Upper lobe of right lung (tissue), 1 donor: ENCODE results near the gene SREBF2. TPM values are rescaled to one million over a fixed set of nuclear protein-coding genes. Genes with fewer than 3 reads are reported as not detected.
A peak's percentile ranks its signal among the peaks of the same experiment; 100 is the strongest.
"Not testable (repeated sequence)": the region's sequence is repeated elsewhere in the genome, so short reads cannot be mapped to it uniquely, and the experiment has no call there.

Experiments
- ATAC-seq: fragments of 200-7000 bp; cut with Tn5 transposase; one replicate; pipeline ENCODE4 v1.9.1; 2020; ENCODE audit warnings: mild to moderate bottlenecking, moderate library complexity
- DNase-seq: peaks from one replicate; pipeline ENCODE4 v3.0.0-alpha.2; 2020
- H3K27ac ChIP-seq: fragments of 200-600 bp; one replicate; pipeline ENCODE4 v1.8.0; 2022
- H3K27me3 ChIP-seq: fragments of 200-600 bp; one replicate; pipeline ENCODE4 v1.8.0; 2022; ENCODE audit warnings: mild to moderate bottlenecking
- H3K36me3 ChIP-seq: fragments of 200-600 bp; one replicate; pipeline ENCODE4 v1.8.0; 2022
- H3K4me1 ChIP-seq: fragments of 200-600 bp; one replicate; pipeline ENCODE4 v1.8.0; 2022
- H3K4me3 ChIP-seq: fragments of 200-600 bp; one replicate; pipeline ENCODE4 v1.8.0; 2022; ENCODE audit warnings: mild to moderate bottlenecking
- H3K9me3 ChIP-seq: fragments of 200-600 bp; one replicate; pipeline ENCODE4 v1.8.0; 2022
- CTCF ChIP-seq: fragments of 200-600 bp; IDR thresholded peaks from one replicate; pipeline ENCODE4 v1.8.0; 2022; ENCODE audit warnings: antibody characterized with exemption
- intact Hi-C: fragments of 100-400 bp; cut with DNase I; formaldehyde crosslinking; loops from one replicate; pipeline ENCODE4 v1.11.0; 2022
- total RNA-seq: library from RNA; stranded (reverse); fragmentation: NEBNext Ultra II Directional; extraction: Animal tissue kit (Norgen Biotek cat#: 25700); gene quantifications from one replicate; pipeline ENCODE4 v1.2.1, GENCODE V29; 2021
- donor health status: DM: no; HTN: yes; CAD: no; lungs with severe emphysema.

Gene SREBF2
- total RNA-seq, 1 donor from 2014 or later, result 156 TPM

DNA sequence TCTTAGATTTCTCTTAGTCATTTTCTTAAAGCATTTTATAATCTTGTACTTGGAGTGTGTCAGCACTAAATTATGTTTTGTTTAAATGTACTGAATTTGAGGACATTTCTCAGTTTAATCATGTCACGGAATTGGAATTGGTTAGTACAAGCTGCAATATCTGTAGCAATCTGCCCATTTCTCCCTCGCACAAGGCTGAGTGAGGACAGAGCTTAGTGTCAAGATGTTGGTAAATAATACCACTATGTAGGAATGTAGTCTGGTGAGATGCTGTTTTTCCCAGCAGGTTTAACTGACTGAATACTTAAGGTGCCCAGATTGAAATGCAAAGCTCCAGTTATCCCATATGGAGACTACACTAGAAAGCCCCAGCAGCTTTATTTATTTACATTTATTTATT is 30.6 kb downstream of the SREBF2 start:
- DNase-seq (no peak), ATAC-seq (peak; percentile 76)
- Histone ChIP-seq H3K4me3 (no peak overlapping the region), H3K9me3 (no peaks in the 10 kb centered on the region), H3K27me3 (no peaks in the 10 kb centered on the region), H3K4me1 (peaks cover 8% of the 10 kb centered on the region), H3K36me3 (peaks cover 21% of the 10 kb centered on the region), H3K27ac (peak overlapping the region; percentile 24)
- intact Hi-C loops, result no loop called here
- TF ChIP-seq CTCF, result no peak

DNA sequence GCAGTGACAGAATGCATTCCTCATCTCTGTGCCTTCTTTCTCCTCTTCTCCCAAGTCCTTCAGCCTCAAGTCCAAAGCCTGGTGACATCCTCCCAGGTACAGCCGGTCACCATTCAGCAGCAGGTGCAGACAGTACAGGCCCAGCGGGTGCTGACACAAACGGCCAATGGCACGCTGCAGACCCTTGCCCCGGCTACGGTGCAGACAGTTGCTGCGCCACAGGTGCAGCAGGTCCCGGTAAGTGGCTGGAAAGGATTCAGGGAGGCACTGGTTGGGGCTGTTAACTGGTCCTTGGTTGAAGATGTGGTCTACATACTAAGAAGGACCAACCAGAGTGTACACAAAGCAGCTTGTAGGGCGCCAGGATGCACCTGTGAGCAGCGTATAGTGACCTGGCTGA is 35.7 kb downstream of the SREBF2 start:
- TF ChIP-seq CTCF, result no peak
- Histone ChIP-seq H3K4me3 (no peak overlapping the region), H3K36me3 (peaks cover 66% of the 10 kb centered on the region), H3K27me3 (no peaks in the 10 kb centered on the region), H3K4me1 (no peaks in the 10 kb centered on the region), H3K27ac (no peak overlapping the region), H3K9me3 (no peaks in the 10 kb centered on the region)
- DNase-seq (no peak), ATAC-seq (no peak)
- intact Hi-C loops, result no loop called here

GRCh38 chr22:41870081-41870480 is 37.2 kb downstream of the SREBF2 start:
- intact Hi-C loops, DNase-seq: not testable (repeated sequence)
- H3K36me3 ChIP-seq, result peaks cover 81% of the 10 kb centered on the region

GRCh38 chr22:41870786-41871185 is 37.9 kb downstream of the SREBF2 start:
- ATAC-seq, result no peak
- Histone ChIP-seq H3K9me3 (no peaks in the 10 kb centered on the region), H3K4me1 (no peaks in the 10 kb centered on the region), H3K4me3 (no peak overlapping the region), H3K27me3 (no peaks in the 10 kb centered on the region), H3K27ac (no peak overlapping the region), H3K36me3 (peaks cover 88% of the 10 kb centered on the region)
- TF ChIP-seq CTCF, result no peak
- intact Hi-C loops, result no loop called here
- DNase-seq, result no peak

More at GRCh38 chr22:41870081-41870480, 37.2 kb downstream of the SREBF2 start:
- not testable (repeated sequence) for ATAC-seq, H3K4me3 ChIP-seq, H3K27ac ChIP-seq, H3K27me3 ChIP-seq, H3K9me3 ChIP-seq, H3K4me1 ChIP-seq

DNA sequence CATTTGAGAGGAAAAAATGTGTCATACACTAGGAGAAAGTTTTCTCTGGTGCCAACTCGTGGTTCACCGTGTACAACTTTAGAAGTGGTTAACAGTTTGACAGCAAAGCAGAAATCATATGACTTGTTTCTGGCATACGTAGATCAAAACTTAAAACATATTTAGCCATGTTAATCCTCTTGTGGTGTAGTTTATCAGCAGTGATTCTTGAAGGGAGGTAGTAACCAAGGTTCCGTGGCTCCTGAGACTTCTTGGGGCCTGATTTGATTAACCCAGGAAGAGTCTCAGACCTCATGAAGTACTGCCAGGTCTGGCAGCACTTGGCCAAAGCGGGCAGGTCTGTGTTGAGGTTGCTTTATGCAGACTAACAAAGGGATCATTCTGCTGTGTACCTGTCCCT is 40.5 kb downstream of the SREBF2 start:
- Histone ChIP-seq H3K27ac (no peak overlapping the region), H3K27me3 (no peaks in the 10 kb centered on the region), H3K4me1 (no peaks in the 10 kb centered on the region), H3K4me3 (no peak overlapping the region), H3K9me3 (no peaks in the 10 kb centered on the region), H3K36me3 (peaks cover 93% of the 10 kb centered on the region)
- intact Hi-C loops, result no loop called here
- TF ChIP-seq CTCF, result no peak
- no peak for ATAC-seq
- DNase-seq, result no peak

DNA sequence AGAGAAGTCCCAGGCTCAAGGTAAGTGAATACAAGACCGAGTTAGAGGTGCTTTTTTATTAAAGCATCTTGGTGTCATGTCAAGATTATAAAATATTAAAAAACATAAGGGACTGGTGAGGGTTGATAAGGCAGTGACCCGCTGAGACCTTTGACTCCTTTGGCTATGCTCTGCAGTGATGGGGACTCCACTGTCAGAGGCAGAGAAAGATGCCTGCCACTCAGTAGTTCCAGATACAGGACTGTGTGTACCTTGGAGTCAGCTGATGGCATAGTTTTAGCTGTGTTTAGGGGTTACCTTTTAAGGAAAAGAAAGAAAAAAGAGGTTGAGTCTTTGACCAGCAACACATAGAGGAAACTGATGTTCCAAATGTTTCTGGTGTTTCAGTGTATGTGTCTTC is 41.2 kb downstream of the SREBF2 start:
- intact Hi-C loops, result no loop called here
- Histone ChIP-seq H3K4me1 (no peaks in the 10 kb centered on the region), H3K27me3 (no peaks in the 10 kb centered on the region), H3K27ac (no peak overlapping the region), H3K9me3 (no peaks in the 10 kb centered on the region), H3K36me3 (peaks cover 94% of the 10 kb centered on the region), H3K4me3 (no peak overlapping the region)
- no peak for ATAC-seq
- DNase-seq, result no peak
- TF ChIP-seq CTCF, result no peak
